ENCODE measurements around the gene PLCH2. TPM values are rescaled to one million over a fixed set of nuclear protein-coding genes. Genes with fewer than 3 reads are reported as not detected.

PLCH2 gene
- total and polyA plus RNA-seq, 2 of the 13 experiments (the other 11 are each of a cell fraction or from before 2014, with no cell fraction given): 0.15 to 0.67 TPM

DNA sequence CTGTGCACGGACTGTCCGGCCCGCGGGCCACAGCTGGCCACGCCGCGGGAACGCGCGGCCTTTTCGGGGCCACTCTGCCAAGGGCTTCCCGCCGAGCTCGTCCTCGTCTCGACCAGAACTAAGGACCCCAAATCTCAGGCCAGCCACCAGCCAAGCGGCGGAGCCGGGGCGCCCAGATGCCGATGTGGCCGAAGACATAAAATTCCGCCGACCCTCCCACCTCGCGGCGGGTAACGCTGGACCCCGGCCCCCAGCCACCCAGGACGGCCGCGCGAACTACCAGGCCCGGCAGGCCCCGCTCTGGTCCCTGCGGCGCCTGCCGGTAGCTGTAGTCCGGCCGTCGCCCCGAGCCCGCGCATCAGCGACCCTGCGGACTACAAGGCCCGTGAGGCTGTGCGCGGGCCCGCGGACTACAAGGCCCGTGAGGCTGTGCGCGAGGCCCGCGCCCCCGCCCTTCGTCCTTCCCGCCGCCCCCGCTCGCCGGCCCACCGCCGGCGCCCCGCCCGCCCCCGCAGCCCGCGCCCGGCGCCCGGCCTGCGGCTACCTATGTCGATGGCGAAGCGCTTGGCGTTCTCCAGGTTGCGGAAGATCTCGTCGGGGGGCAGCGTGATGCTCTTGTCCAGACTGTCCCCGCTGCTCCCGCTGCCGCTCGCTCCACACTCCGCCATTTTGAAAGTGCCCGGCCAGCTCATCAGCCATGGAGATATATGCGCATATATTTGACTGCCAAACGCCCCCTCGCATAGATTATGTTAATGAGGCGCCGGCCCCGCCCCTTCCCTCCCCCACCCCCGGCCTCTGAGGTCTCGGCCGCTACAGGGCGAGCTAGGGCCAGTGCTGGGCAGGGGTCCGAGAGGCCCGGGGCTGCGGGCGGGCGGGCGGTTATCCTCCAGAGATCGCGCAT is 50.1 kb downstream of the PLCH2 start, which contains the start of gene PANK4 (continued):
- TF ChIP-seq CHD2 (IDR thresholded peaks at IDR 0.05; ENCODE audit: low read depth, low read length) (no peak), MLX (CRISPR knock-in tag; IDR thresholded peaks at IDR 0.05) (no peak), ZXDC (CRISPR knock-in tag; IDR thresholded peaks at IDR 0.05) (no peak), TBL1XR1 (IDR thresholded peaks at IDR 0.05; ENCODE audit: borderline replicate concordance, low read length, partially characterized antibody) (peak; percentile 72), RELA (CRISPR knock-in tag; IDR thresholded peaks at IDR 0.05) (no peak), KLF12 (CRISPR knock-in tag; IDR thresholded peaks at IDR 0.05; ENCODE audit: borderline replicate concordance) (no peak), ZNF17 (CRISPR knock-in tag; IDR thresholded peaks at IDR 0.05) (no peak), RAD21 (CRISPR knock-in tag; IDR thresholded peaks at IDR 0.05) (peak; percentile 24; the same call in 1 of the 2 replicates), ZNF576 (CRISPR knock-in tag; IDR thresholded peaks at IDR 0.05) (no peak), ZNF414 (CRISPR knock-in tag; IDR thresholded peaks at IDR 0.05) (no peak), PRPF4 (IDR thresholded peaks at IDR 0.05; ENCODE audit: low read depth, low read length, poor library complexity, severe bottlenecking) (no peak), ZNF230 (CRISPR knock-in tag; IDR thresholded peaks at IDR 0.05) (no peak), ZNF331 (CRISPR knock-in tag; IDR thresholded peaks at IDR 0.05) (no peak), HNF1B (CRISPR knock-in tag; IDR thresholded peaks at IDR 0.05) (no peak)
- TF ChIP-seq, protein P1, sequence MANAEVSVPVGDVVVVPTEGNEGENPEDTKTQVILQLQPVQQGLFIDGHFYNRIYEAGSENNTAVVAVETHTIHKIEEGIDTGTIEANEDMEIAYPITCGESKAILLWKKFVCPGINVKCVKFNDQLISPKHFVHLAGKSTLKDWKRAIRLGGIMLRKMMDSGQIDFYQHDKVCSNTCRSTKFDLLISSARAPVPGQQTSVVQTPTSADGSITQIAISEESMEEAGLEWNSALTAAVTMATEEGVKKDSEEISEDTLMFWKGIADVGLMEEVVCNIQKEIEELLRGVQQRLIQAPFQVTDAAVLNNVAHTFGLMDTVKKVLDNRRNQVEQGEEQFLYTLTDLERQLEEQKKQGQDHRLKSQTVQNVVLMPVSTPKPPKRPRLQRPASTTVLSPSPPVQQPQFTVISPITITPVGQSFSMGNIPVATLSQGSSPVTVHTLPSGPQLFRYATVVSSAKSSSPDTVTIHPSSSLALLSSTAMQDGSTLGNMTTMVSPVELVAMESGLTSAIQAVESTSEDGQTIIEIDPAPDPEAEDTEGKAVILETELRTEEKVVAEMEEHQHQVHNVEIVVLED (CRISPR knock-in tag; IDR thresholded peaks at IDR 0.05; ENCODE audit: borderline replicate concordance): peak; percentile 73; the same call in 1 of the 2 replicates
- TF ChIP-seq, protein P2, sequence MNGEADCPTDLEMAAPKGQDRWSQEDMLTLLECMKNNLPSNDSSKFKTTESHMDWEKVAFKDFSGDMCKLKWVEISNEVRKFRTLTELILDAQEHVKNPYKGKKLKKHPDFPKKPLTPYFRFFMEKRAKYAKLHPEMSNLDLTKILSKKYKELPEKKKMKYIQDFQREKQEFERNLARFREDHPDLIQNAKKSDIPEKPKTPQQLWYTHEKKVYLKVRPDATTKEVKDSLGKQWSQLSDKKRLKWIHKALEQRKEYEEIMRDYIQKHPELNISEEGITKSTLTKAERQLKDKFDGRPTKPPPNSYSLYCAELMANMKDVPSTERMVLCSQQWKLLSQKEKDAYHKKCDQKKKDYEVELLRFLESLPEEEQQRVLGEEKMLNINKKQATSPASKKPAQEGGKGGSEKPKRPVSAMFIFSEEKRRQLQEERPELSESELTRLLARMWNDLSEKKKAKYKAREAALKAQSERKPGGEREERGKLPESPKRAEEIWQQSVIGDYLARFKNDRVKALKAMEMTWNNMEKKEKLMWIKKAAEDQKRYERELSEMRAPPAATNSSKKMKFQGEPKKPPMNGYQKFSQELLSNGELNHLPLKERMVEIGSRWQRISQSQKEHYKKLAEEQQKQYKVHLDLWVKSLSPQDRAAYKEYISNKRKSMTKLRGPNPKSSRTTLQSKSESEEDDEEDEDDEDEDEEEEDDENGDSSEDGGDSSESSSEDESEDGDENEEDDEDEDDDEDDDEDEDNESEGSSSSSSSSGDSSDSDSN (CRISPR knock-in tag; IDR thresholded peaks at IDR 0.05): peak; percentile 41; the same call in 1 of the 2 replicates

Measured in HepG2 (cell line).